GM11168 (cell line): ENCODE results near the gene GBX2.

Source experiments
- in situ Hi-C: fragments of 300-500 bp; cut with MboI; formaldehyde crosslinking; loops from one replicate; pipeline ENCODE4 v1.12.0; 2022; ENCODE audit warnings: low sequenced_read_pairs; ENCODE audit not compliant: unreplicated experiment

GBX2 gene

DNA sequence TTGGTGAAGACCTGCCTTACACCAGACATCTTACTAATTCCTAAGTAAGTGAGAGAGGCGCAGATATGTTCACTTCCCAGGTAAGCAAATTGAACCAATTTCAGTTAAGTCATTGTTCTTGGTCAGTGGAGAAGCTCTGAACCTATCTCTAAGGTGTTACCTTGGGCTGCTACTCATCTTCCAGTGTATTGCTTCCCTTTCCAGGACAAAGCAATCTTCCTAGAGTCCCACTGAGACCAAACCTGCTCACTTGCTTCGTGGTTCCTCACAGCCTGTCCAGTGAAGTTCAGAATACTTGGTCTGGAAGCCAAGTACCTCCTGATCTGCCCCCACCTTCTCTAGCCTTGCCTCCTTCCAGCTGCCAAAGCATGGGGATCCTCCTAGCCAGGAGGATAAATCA is 22.5 kb upstream of the GBX2 start:
- in situ Hi-C loops = no loop called here

DNA sequence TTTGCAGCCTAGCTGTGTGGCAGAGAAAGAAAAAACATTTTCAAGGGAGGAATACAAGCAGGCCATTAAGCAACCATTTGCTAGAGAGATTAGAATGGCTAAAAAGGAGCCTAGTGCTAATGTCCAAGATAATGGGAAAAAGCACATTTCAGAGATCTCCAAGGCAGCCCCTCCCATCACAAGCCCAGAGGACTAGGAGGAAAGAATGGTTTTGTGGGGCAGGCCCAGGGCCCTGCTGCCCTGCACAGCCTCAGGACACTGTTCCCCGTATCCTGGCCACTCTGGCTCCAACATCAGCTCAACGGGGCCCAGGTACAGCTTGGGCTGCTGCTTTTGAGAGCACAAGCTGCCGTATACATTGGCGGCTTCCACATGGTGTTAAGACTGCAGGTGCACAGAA is 16.5 kb upstream of the GBX2 start:
- in situ Hi-C loops = loop anchor here (10.0 kb wide), 1 partner anchor 410 kb away; no protein-coding TSS in a partner anchor

DNA sequence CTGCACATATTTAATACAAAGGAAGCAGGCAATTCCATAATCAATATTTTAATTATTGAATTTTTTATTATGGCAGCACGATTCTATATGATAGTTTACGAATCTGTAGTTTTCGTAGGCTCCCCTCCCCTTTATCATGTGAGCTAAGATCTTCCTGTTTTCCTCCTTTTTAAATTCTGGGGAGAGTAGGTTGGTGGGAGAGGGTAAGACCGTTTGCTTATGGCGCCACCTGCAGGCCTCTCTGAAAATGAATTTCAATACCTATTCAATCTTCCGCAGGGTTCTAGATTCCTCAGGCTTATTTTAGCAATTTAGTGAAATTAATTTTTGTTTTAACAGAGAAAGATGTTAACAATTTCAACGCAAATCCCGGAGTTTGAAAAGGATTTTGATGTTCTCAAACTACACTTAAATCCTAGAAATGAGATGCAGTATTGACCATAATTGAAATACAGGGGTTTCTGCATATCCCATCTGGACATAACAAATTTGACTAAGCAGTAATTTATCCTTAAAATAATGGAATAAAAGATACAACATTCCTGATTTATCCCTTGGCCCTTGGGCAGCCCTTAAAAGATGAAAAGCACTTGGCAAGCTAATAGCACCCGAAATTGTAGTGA is 12.8 kb upstream of the GBX2 start:
- in situ Hi-C loops = loop anchor here (10.0 kb wide), 1 partner anchor 406 kb away; no protein-coding TSS in a partner anchor

DNA sequence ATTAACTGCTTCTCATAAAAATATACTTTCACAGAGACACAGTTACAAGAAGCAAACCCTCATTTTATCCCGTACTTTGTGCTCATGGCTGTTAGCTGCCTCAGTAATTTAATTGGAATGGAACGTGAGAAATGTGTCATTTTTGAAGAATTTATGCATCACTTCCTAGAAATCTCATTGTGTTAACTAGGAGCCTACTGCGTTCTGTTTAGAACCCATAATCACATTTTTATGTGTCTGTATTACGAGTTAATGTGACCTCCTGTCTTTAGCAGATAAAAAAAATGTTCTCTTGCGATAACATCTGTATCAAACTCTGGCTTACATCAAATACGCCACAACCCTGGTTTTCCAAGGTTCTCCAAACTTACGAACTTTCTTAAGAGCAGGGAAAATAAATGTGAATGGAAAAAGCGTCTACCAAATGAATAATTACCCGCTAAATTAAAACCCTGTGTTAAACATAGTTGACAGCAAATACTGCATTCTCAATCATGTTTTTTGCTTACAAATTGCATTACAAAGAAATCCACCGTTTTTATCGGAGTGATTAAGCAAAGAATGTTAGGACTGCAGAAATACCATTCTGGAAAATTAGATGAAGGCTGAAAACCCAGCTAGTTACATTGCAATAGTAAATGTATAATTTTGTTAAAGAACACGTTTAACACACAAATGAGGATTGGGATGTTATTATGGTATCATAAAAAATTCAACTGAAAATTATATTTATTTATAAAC is 12.1 kb upstream of the GBX2 start:
- in situ Hi-C loops = loop anchor here (10.0 kb wide), 1 partner anchor 405 kb away; no protein-coding TSS in a partner anchor

DNA sequence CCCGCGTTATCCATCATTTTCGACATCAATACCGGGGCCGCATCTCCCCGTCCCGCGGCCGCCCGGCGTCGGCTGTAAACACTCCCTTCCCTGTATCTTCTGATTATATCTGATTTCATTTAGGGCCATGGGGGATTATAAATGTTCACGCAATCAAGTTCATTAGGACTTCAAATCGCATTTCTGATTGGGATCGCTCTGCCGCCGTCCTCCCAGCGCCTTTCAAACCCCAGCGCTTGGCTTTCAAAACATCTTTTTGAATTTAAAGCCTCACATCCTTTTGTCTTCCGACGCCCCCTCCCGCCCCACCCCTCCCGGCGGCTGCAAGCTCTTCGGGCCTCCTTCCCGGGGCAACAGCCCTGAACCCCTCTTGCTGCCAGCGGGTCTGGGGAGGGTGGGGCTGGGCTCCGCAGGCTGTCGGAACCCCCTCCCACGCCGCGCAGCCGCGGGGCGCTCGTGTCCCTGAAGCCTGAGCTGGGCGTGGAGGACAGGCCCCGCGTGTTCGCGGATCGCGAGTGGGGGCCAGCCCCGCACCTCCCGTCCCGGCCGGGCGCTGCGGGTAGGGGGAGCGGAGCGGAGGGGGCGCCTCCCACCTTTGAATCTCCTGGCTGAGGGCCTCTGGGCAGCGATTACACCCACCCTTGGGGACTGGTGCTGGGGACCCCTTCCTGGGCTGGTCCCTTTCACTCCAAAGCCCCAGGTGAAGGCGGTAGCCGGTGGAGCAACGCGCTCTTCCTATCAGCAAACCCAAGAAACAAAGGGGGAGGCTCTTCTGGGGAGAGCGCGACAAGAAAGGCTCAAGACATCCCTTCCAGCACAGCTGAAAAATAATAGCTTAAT is 11.3 kb upstream of the GBX2 start:
- in situ Hi-C loops = loop anchor here (10.0 kb wide), 1 partner anchor 405 kb away; no protein-coding TSS in a partner anchor

DNA sequence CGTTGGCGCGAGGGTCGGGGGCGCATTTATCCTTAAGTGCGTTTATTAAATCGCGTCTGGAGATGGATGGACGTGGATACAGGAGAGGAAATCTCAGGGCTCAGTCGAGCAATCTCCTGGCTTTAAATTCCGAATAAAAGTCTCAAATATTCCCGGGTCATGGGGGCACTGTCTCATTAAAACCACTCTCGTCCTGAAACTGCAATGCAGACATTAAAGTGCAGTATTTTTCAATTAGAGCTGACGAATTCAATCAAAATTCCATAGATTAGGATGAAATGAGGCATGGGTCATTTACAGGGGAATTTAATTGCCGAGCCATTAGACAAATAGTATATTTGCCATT is 10.7 kb upstream of the GBX2 start:
- in situ Hi-C loops = no loop called here

DNA sequence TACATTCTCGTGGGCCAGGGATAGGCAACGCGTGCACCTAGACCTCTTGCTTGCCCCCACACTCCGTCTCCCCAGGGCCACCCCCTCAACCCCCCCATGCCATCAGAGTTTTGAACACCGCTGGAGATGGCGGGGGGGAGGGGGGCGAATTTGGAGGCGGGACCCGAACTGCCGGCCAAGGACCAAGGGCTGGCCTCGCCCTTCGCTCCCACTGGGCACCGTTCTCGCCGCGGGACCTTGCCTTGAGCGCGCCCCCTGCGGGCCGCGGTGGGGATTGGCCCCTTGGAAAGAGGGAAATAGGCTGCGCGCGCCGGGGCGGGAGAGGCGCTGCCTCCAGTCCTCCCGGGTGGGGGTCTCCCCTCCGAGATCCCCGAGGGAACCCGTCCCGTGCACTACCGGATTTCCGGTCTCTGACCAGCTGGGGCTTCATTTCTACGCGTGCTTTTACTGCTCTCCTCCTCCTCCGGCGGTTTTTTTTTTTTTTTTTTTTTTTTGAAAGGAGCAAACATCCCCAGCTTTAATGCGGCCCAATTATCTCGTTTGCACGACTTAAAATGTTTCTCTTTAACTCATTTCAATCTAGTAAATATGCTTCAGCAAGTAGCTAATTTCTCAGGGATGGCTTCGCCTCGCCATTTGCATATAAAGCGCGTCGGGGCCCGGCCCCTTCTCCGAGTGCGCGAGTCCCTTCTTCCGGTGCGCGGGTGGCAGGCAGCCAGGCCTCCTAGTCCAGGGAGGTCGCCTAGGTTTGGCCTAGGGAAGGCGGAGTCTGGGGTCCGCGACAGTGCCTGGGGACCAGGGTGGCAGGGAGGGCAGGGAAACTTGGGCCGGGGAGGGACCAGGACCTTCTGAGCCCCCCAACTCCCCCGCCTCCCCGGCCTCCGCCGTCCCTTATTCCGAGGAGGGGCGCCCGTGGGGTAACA is 10.0 kb upstream of the GBX2 start:
- in situ Hi-C loops = no loop called here

DNA sequence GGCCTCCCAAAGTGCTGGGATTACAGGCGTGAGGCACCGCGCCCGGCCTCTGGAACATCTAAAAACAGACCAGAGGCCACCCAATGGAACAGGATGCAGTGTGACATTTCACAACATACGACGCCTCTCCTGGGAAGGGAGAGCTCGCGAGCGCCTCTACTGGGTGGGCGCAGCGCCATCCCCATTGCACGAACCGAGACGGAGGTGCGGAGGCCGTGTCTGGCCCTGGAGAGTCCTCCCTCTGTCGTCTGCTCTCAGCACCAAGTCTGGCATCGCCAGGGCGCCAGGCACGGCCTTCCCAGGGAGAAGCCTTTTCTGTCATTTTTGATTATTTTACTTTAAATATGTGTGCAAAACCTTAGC is 9.4 kb upstream of the GBX2 start:
- in situ Hi-C loops = no loop called here

DNA sequence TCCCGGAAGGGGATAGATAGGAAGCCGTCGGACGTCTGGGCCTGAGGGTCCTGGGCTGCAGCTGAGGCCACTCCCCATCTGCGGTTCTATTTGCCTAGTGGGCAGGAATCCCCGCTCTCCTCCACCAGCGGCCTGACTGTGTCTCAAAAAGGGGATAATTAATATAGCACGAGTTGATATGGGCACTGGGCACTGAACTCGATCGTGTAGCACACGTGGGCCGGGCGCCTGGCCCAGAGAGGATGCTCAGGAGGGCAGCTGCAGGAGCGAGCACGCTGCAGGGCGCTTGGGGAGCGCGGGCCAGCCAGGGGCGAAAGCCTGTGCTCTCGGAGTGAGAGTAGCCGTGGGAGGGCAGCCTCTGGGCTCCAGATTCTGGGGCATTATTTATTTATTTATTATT is 8.8 kb upstream of the GBX2 start:
- in situ Hi-C loops = no loop called here

DNA sequence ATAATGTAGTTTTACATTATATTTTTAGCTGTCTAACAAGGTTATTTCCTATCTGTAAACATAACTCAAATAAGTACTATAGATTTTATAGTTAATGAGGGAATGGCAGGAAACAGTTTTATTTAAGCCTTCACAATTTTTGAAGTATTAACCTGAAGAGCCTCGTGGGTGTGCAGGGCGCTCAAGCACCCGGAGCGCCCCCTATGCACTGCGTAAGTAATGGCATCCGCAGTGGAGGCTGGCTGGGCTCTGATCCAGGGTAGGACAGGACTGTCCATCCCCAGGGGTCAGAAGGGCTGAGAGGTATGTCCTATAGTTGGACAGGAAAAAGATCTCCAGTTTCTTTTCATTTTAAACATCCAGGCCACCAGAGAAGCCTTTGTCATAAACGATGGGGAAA is 8.2 kb upstream of the GBX2 start:
- in situ Hi-C loops = no loop called here

DNA sequence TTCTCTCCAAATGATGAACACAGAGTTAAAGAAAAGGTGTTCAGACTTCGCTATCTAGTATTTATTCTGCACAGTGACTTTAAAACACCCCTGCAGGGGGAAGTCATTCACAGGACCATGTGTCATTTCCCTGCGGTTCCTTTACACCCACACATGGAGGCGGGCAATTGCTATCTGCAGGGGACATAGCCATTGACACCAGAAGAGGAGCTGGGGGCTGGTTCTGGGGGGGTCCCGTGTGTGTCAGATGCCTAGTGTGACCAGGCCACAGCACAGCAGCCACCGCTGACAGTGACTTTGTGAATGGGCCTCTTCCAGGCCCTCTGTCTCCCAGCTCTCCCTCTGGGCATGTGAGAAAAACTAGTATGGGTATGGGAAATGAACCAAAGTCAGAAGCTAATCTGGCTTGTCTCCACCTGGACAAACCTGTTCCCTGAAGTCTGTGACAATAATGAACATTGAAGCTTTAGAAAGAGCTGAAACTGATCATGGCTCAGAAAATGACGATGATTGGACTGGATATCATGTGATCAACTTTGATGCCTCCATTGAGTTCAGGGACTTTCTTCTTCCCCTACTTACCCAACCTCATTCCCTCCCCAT is 7.5 kb upstream of the GBX2 start:
- in situ Hi-C loops = no loop called here

DNA sequence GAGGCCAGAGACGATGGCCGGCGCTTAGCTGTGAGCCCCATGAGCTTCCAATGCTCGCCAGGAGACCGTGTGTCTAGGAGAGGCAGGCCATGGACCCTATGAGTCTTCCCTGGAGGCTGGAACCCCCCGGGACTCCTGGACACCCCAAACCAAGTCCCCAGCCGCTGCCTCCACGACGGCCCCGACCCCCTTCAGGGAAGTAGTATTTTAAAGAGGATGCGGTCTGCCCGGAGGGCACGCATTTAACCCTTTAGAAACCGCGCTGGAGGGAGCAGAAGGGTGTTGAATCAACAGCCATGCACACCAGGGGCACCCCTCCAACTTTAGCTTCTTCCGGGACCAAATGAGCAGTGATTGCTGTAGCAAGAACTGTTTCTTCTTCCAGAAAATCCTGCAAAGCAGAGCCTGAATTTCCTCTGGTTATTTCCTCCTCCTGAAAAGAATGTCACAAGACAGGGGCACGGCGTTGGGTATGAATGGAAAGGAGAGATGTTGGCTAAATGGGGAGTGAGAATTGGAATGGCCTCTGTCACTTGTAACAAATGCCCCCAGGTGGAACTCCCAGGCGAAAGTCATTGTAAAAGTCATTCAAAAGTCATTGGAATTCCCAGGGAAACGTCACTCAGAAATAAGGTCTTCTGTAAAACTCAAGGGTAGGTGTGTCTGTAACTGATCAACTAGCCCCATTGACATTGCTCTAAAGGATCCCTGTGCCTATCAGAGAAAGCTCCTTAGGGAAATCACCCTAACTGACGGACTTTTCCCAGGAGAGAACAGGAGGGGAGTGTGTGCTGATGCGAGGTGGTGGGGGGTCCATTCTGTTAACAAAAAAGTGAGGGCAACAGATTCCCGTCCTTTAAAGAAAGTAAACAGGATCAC is 5.8 kb upstream of the GBX2 start:
- in situ Hi-C loops = no loop called here

DNA sequence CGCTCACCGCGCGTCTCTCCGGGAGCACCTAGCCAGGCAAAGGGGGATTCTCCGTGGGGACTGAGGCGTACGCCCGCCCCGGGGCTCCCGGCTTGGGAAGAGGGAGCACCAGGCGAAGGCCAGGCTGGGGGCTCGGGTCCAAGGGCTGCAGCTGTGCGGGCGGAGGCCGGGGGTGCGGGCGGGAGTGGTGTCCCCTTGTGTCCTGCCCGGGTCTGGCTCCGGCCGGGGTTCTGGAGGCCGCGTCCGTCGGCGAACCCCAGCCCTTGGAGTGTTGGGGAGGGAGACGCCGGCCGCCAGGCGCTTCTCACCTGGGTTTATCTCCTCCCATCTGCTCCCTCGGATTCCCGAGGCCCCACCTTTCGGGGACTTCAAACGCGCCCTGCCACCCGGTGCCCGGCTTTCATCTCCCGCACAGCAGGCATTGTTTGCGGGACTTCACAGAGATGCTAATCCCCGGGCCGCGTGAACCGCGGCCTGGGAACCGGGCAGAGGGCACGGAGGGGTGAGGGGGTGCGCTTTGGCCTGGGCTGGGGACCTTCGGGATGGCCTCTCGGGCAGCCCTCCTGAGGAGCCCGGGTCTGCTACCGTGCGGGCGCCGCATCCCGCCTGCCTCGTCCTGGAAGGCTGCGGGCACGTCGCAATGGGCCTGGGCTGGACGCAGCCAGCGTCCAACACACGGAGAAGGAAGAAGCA is 5.0 kb upstream of the GBX2 start:
- in situ Hi-C loops = no loop called here

DNA sequence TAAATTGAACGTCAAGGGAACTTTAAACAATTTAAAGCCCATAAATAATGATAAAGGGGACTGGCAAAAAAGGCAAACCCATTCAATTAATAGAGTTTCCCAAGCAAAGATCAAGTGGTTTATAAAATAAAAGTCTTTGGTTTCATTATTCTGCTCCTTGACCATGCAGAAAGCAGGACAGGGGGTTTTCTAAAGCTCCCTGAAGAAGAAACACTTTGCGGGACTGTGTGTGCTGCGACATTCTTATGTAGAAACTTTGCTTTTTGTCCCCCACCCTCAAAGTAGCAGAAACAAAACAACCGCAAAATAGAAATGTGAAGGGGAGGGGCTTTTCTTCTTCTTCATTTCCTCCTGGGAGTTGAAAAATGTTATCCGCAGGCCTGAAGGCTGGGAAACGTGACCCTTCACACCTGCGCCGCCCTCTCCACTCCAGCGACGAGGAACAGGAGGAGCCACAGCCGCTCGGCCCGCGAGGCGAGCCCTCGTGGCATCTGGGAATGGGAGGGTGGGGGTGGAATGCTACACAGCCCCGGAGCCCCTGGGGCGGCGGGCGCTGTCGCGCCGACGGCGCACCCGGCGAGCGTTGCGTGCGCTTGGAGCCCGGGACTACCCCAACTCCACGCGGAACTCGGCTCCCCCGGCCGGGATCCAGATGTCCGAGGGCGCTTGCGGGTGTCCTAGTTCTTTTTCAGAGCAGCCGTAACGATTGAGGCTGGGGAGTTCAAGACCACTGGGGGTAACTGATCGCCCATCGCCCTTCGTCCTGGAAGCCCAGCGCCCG is 4.3 kb upstream of the GBX2 start:
- in situ Hi-C loops = no loop called here

DNA sequence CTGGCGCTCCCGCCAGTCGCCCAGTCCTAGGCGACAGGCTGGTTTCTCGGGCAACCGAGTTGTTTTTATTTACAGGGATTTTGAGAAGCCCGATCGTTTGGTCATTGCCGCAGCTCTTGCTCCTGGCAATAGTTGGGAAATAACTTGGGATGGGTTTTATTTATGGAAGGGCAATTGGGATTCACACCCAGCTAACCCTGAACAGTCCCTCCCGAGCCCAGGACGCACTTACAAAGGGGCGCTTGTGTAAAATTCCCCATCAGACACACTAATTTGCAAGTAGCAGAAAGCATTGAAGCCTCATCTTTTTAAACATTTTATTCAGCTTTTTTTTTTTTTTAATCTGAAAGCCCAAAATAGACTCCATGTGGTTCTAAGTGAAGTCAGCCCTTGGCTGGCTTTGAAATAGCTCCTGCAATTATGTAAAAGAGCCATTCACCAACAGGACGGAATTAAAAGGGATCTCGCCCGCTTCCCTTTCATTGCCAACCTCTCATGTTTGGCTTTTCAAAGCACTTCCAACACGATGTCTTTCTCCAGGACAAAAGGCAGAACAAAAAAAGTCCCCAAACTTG is 3.6 kb upstream of the GBX2 start:
- in situ Hi-C loops = no loop called here

DNA sequence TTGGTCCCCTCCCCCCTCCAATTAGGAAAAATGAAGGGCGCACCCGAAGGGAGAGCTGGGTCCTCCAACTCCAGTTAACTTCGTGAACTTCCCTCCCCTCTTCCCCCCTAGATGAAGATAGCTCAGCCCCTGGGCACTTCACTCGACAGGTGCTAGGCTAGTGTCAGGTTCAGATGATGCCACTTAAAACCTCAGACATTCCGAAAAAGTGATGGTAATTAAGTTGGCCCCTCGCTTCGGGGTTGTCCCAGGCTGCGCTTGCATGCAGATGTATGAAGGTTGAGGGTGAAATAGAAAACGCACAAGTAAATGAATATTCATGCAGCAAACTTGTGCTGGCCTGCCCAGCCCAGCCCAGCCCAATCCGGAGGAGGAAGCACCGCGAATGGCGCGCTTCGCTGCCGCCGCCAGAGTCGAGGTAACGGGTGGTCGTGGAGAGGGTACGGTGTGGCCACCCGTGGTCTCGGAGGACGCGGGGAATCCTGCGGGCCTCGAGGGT is 3.0 kb upstream of the GBX2 start:
- in situ Hi-C loops = no loop called here

DNA sequence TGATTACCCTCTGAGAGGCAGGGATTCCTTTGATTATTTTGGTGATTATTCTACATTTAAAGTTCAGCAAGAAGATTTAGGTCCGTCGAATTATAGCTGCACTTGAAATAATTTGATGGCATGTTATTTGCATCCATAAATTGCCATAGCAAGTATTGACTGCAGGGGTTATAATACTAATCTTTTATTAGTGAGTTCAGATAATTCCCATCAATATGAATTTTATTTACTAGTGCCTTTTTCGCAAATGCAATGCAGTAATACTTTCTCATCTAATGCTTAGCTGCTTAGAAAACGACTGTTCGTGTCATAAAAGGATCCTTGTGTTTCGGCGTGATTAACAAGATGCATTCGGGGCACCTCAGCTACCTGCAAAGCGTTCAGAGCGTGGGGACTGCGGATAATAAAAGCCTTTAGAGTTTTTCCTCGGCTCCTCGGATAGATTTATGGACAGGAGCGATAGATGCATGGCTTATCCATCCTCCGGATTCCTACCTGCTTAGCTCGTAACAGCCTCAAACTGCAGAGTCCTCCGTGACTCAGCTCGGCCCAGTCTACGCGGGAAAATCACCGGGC is 2.5 kb upstream of the GBX2 start:
- in situ Hi-C loops = no loop called here
